Hematopoietic multipotent progenitor cell (in vitro differentiated cells): Measurements from ENCODE around the gene CXCR3. TPM values are rescaled to one million over a fixed set of nuclear protein-coding genes. Genes with fewer than 3 reads are reported as not detected.

Experiments
- total RNA-seq: library from RNA; depleted of rRNA; stranded (reverse); fragments of >200 nt; gene quantifications from one replicate; pipeline ENCODE4 v1.2.3, GENCODE V29; 2012

Gene CXCR3
- total RNA-seq, 1 donor = 0.27 TPM

Other genes with a start within 250 kb of the CXCR3 start
- gene OGT, start 85.4 kb downstream of the CXCR3 start, total RNA-seq = 295 TPM
- gene GCNA, start 40.1 kb downstream of the CXCR3 start, total RNA-seq = 0.81 TPM
- not detected for gene CXorf49, start 99.8 kb upstream of the CXCR3 start, total RNA-seq
- not detected for gene CXorf49B, start 144.8 kb upstream of the CXCR3 start, total RNA-seq